ENCODE results near the gene SYNPR.
A peak's percentile ranks its signal among the peaks of the same experiment; 100 is the strongest.

SYNPR gene

GRCh38 chr3:63325386-63325785 is 47.3 kb downstream of the SYNPR start:
- no peak overlapping the region for H3K4me3 ChIP-seq (ENCODE audit: low read depth, low read length)
- TF ChIP-seq CTCF (conservative IDR thresholded peaks at IDR 0.05; ENCODE audit: low read depth, low read length): no peak
- no peak for DNase-seq (ENCODE audit: low read depth)

GRCh38 chr3:63328365-63328764 is 50.3 kb downstream of the SYNPR start:
- DNase-seq (ENCODE audit: low read depth): peak; percentile 76
- no peak for TF ChIP-seq CTCF (conservative IDR thresholded peaks at IDR 0.05; ENCODE audit: low read depth, low read length)
- H3K4me3 ChIP-seq (ENCODE audit: low read depth, low read length): no peak overlapping the region

- DNase-seq (ENCODE audit: low read depth): no peak
- no peak for TF ChIP-seq CTCF (conservative IDR thresholded peaks at IDR 0.05; ENCODE audit: low read depth, low read length)
- H3K4me3 ChIP-seq (ENCODE audit: low read depth, low read length): no peak overlapping the region
Measured at GRCh38 chr3:63331520-63331919, 53.4 kb downstream of the SYNPR start.

GRCh38 chr3:63333815-63334214 is 55.7 kb downstream of the SYNPR start:
- peak; percentile 33 for TF ChIP-seq CTCF (conservative IDR thresholded peaks at IDR 0.05; ENCODE audit: low read depth, low read length)
- peak; percentile 58 for DNase-seq (ENCODE audit: low read depth)
- no peak overlapping the region for H3K4me3 ChIP-seq (ENCODE audit: low read depth, low read length)

- no peak overlapping the region for H3K4me3 ChIP-seq (ENCODE audit: low read depth, low read length)
- no peak for DNase-seq (ENCODE audit: low read depth)
- no peak for TF ChIP-seq CTCF (conservative IDR thresholded peaks at IDR 0.05; ENCODE audit: low read depth, low read length)
Measured at GRCh38 chr3:63338351-63338750, 60.2 kb downstream of the SYNPR start.

- TF ChIP-seq CTCF (conservative IDR thresholded peaks at IDR 0.05; ENCODE audit: low read depth, low read length): no peak
- H3K4me3 ChIP-seq (ENCODE audit: low read depth, low read length): no peak overlapping the region
- DNase-seq (ENCODE audit: low read depth): peak; percentile 98
Measured at GRCh38 chr3:63343674-63344073, 65.6 kb downstream of the SYNPR start.

- no peak for TF ChIP-seq CTCF (conservative IDR thresholded peaks at IDR 0.05; ENCODE audit: low read depth, low read length)
- H3K4me3 ChIP-seq (ENCODE audit: low read depth, low read length): no peak overlapping the region
- DNase-seq (ENCODE audit: low read depth): no peak
Measured at GRCh38 chr3:63344661-63345060, 66.6 kb downstream of the SYNPR start.

Data from choroid plexus epithelial cell (primary cell).